Mononuclear cell (primary cell): ENCODE data around the gene ARL15. TPM values are rescaled to one million over a fixed set of nuclear protein-coding genes. Genes with fewer than 3 reads are reported as not detected.

Experiments
- H3K27me3 ChIP-seq: 2 replicates; pipeline ENCODE4 v1.6.0; 2011; ENCODE audit warnings: low read length, control low read depth; ENCODE audit not compliant: insufficient read depth
- H3K4me1 ChIP-seq: 2 replicates; pipeline ENCODE4 v1.5.1; 2011; ENCODE audit warnings: mild to moderate bottlenecking, low read length, control low read depth; ENCODE audit not compliant: insufficient read depth
- H3K4me3 ChIP-seq: 2 replicates; pipeline ENCODE4 v1.5.1; 2011; ENCODE audit warnings: mild to moderate bottlenecking, low read length, moderate library complexity
- H3K9me3 ChIP-seq: 2 replicates; pipeline ENCODE4 v1.5.1; 2011; ENCODE audit warnings: low read depth, mild to moderate bottlenecking, control low read depth, low read length
- total RNA-seq: library from RNA; depleted of rRNA; stranded (reverse); fragments of >200 nt; gene quantifications from one replicate; pipeline ENCODE4 v1.2.3, GENCODE V29; 2012

ARL15 gene
- total RNA-seq, 1 donor = 30.3 TPM

DNA sequence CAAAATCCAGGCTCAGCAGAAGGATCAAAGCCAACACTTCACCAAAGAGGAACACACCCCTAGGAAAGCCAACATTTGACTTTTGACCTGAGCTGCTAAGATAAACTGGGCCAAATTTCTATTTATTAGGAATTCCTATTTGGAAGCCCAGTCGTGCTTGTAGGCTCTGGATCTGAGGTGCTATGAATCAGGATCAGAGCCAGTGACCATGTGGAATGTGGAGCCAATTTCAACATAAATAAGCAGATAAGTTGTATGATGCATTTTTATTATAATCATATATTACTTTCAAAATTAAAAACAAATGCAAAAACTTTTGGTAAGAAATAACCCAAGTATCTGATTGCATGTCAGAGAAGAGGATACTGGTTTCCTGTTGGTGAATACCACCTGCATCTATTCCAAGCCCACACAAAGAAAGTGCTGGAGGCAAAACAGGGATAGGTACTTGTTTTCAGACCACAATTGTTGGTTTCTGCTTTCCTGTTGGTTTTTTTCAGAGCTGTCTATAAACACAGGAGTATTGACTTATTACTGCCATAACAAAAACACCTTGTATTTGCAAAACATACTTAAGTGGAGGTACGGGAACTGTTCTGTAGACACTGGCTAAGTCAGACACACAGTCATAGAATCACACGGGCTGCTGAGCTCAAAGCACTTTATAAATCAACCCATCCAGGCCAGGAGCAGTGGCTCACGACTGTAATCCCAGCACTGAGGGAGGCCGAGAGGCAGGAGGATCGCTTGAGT lies 52.8 kb downstream of the ARL15 start:
- Histone ChIP-seq H3K9me3 (no peaks in the 10 kb centered on the region), H3K4me3 (no peak overlapping the region)

DNA sequence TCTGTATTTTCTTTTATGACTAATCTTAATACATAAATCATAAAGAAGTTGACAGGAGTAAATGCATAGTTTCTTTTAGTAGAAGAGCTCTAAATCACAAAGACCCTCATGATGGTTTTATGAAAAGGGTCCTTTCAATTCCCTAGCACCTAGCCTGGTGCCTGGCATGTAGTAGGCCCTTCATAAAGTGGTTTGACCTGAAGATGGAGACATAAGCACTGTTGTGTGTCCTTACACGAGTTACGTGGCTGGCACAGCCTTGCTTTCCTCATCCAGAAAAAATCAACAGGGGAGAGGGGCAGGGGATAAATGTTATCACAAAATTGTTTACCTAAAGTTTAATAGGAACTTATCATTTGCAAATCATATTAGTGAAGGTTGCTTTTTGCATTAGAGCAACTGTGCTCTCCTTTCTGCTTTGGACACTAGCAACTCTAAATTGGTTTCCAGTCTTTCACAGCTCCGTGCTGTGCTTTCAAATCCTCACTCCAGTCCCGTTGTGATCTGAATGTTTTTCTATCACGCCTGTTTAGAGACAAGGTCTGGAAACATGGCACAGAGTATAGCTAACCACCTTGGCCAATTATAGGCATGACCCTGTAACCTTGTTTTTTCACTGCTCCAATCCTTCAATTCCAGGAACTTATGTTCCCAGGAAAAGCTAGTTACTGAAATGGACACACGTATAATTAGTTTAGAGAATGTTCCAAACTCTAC lies 55.7 kb downstream of the ARL15 start:
- no peaks in the 10 kb centered on the region for H3K27me3 ChIP-seq
- peaks cover 4% of the 10 kb centered on the region for H3K4me1 ChIP-seq
- H3K4me3 ChIP-seq = no peak overlapping the region
- no peaks in the 10 kb centered on the region for H3K9me3 ChIP-seq

More for the DNA sequence above, 52.8 kb downstream of the ARL15 start:
- no peaks in the 10 kb centered on the region for H3K4me1 ChIP-seq
- H3K27me3 ChIP-seq = no peaks in the 10 kb centered on the region

DNA sequence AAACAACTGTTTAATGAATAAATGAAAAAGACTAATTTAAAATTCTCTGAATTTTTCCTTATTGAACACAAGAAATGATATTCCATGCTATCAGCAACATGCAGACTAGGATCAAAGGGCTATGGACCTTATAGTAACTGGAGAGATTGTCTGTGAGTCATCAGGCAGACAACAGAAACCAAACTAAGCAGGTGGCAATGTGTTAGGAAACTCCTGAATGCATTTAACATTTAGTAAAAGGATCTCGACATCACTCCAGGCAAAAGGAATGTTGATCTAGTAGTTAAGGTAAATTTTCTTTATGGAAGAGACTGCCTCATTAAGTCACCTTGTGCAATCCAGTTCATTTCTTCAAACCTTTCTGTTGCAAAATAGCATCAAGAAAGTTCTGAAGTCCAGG lies 58.4 kb downstream of the ARL15 start:
- Histone ChIP-seq H3K4me1 (peaks cover 14% of the 10 kb centered on the region), H3K9me3 (no peaks in the 10 kb centered on the region), H3K27me3 (no peaks in the 10 kb centered on the region), H3K4me3 (no peak overlapping the region)

DNA sequence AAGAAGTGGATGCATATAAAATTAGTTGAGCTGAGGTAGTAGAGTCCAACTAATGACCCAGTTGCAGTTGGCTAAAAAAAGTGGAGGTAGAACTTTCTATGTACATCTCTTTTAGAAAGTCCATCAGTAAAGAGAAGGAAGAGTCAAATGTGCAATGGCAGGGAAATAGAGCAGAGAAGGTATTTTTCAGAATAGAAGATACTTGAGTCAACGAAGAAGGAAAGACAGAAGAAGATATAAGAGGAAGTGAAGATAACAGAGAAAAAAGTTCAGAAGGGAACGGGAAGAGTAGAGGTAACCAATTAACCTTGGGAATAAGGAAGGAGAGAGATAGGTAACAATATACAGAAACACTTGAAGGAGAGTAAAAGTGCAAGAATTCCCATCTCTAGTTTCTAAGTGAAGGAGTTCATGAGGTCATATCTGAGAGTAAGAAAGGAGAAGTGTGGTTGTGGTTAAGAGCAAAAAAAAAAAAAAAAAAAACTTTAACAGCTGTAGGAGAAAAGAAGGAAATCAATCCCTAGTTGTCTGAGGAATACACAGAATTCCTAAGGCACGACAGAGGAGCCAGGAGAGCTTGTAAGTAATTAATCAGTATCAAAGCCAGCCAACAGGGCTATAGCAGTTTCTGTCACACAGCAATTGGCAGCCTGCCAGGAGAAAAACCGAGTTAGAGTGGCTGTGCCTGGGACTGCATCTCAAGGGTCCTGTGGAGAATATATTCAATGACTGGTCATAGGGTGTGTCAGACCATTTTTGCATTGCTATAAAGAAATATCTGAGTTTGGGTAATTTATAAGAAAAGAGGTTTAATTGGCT lies 61.0 kb downstream of the ARL15 start:
- Histone ChIP-seq H3K4me3 (no peak overlapping the region), H3K27me3 (no peaks in the 10 kb centered on the region), H3K4me1 (peaks cover 14% of the 10 kb centered on the region), H3K9me3 (no peaks in the 10 kb centered on the region)

DNA sequence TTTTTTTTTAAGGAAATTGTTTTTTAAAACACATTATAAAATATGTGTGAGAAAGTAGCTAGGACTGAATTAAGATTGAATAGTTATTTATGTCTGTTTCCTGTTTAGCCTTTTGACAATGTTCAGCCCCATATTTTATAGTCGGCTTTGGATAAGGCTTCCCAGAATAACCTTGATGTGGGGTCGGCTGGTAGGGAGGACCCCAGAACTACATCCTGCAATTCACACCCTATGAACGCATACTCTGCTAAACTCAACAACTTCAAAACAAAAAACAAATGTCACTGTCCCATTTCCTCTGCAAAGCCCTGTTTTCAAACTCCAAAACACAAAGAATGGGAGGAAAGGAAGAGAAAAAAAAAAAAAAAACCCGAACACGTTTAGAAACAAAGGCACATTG lies 63.1 kb downstream of the ARL15 start:
- H3K4me3 ChIP-seq = no peak overlapping the region
- H3K27me3 ChIP-seq = no peaks in the 10 kb centered on the region
- H3K4me1 ChIP-seq = peaks cover 14% of the 10 kb centered on the region
- no peaks in the 10 kb centered on the region for H3K9me3 ChIP-seq

DNA sequence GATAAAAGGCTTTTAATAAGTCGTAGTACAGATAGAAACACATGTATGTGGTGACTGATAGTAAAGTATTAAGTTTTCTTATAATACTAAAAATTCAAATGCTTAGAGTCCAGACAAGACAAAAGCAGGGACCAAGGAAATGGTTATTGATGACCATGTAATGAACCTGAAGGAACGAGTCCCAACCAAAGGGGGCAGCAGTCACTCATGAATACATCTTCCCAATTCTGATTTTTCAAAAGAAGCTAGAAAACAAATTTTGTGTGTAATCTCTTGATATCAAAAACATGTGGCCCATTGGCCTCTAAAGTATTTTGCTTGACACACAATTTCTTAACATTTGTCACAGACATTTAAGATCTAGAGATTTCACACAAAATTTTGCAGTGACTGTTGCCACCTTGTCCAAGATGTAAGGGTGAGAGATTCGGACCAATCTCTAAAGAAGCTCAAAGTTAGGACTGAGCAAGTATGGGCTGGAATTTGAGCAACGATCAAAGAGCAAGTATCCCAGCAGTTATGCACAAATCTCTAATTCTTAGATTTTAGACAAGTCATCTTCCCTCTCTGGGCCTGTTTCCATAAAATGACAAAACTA lies 66.8 kb downstream of the ARL15 start:
- Histone ChIP-seq H3K9me3 (no peaks in the 10 kb centered on the region), H3K4me1 (no peaks in the 10 kb centered on the region), H3K4me3 (no peak overlapping the region), H3K27me3 (no peaks in the 10 kb centered on the region)

DNA sequence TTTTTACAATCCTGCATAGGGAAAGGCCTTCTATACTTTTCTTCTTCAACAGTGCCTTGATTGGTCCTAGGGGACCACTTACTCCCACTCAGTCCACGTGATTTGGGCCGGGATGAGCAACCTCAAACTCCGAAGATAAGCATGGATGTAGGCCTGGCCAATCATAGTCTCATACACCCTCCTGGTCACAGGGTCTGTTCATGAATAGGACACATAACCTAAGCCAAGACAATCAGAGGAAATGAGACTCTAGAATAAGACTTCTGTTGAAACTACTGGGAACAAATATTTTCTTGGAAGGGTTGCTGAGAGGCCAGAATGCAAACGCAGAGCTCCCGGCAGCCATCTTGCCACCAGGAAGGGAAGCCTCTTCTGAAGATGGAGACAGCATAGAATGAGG lies 68.1 kb downstream of the ARL15 start:
- Histone ChIP-seq H3K4me3 (no peak overlapping the region), H3K4me1 (no peaks in the 10 kb centered on the region), H3K27me3 (no peaks in the 10 kb centered on the region), H3K9me3 (no peaks in the 10 kb centered on the region)

DNA sequence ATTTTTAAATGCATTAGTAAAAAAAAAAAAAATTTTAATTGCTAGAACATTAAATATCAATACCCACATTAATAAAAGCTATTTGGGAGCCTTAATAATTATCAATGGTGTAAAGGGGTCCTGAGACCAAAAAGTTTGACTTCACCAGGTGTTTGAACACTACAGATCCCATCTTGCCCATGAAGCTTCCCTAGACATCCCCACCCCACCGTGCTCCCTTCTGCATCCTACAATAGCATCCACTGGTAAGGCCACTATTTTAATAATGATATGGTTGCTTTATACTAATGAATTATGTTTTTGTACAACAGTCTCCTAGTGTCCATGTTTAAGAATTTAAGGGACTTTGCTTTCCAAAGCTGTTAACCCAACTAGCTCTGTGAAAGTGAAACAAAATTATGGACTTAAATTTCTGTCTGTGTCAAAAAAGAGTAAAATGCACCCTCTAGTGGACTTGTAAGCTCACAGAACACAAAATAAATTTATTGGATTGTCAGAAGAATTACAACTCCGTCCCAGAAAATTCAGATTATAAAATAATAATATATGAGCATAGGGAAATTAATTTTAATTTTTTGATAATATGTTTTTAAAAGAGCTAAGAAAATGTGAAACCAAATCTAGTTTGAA lies 76.0 kb downstream of the ARL15 start:
- Histone ChIP-seq H3K4me3 (no peak overlapping the region), H3K4me1 (no peaks in the 10 kb centered on the region), H3K9me3 (no peaks in the 10 kb centered on the region), H3K27me3 (no peaks in the 10 kb centered on the region)

DNA sequence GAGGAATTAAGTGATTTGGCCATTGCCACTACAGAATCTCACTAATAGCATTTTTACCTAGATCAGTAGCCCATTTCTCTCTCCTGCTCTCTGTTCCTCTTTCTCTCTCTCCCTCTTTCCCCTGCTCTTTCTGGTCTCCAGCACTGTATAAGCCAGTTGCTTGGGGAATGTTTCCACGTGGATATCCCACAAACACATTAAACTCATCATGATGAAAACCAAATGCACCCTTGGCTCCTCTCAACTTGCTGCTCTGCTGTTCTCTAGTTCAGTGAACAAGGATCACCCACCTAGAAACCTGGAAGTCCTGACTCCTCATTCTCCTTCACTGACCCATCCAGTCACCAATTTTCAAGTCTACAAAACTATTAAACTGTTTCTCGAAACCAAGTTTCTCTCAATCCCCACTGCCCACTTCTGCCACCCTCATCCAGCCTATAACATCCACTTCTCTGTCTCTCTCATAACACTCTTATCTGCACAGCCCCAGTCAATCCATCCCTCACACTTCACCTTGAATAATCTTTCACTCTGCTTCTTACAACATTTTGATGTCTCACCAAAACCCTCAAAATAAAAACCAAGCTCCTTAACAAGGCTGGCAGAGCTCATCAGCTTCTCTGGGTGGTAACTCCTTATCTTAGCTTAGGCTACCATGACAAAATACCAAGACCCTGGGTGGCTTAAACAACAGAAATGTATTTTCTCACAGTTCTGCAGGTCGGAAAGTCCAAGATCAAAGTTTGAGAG lies 79.3 kb downstream of the ARL15 start:
- Histone ChIP-seq H3K27me3 (no peaks in the 10 kb centered on the region), H3K4me3 (no peak overlapping the region), H3K9me3 (no peaks in the 10 kb centered on the region), H3K4me1 (no peaks in the 10 kb centered on the region)

DNA sequence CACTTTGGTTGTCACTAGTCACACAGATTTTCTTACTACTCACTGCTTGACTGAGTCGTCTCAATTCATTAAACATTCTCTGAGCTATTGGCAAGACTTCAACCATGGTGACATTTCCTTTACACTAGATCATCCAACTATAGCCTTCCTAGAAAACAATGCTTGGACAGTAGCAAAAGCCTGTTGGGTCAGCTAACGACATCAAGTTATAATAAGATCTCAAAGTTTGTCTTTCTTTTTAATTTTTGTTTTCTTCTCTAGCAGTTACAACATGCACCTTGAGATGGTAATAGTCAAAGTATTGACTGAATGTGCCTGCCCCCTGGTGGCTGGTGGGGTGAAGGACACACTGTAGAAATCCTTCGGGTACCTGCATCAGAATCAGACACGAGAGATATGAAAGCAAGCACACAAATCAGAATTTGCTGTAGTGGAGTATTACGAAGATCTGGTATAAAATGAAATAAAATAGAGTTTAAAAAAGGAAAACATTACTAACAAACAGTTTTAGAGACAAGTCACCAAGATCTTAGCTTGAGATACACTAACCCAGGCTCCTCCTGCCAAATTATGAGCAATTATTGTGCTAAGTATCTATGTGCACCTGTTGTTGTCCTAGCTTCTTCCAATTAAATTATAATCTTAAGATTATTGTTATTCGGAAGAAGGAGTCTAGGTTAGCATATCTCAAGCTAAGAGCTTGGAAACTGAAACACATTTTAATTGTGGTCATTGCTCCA lies 81.2 kb downstream of the ARL15 start:
- no peaks in the 10 kb centered on the region for H3K9me3 ChIP-seq
- H3K4me1 ChIP-seq = no peaks in the 10 kb centered on the region
- no peak overlapping the region for H3K4me3 ChIP-seq
- H3K27me3 ChIP-seq = no peaks in the 10 kb centered on the region

DNA sequence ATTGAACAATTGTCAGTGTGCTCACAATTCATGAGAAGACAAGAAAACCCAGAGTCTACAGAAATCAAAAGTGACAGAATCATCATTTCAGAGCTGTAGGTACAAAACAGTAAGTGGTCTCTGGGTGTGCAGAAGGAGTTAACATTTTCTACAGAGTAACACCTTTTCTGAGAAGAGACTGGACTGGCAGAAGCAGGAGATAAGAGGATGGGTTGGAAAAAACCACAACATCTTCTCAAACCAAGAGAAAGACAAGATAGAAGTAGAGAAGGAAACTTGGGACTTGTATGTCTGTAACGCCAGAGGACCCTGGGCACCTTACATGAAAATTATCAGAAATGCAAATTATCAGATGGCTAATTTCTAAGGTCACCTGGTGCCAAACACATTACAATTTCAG lies 82.6 kb downstream of the ARL15 start:
- no peaks in the 10 kb centered on the region for H3K4me1 ChIP-seq
- H3K27me3 ChIP-seq = no peaks in the 10 kb centered on the region
- no peaks in the 10 kb centered on the region for H3K9me3 ChIP-seq

DNA sequence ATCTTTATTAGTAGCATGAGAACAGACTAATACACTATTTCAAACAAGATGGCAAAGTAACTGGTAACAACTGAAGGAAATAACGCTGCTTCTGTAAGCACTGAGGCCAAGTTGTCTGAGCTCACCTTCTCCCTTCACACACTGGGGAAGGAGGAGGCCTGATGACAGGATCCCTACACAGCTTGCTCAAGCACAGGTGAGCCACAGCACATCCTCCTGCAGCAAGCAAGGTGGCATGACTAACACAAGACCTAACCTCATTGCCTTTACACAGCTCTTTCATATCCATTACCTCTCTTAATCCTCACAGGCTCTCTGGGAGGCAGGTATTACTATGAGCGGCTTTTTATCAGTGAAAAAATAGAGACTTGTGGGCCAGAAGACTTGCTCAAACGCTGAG lies 83.3 kb downstream of the ARL15 start:
- Histone ChIP-seq H3K4me1 (no peaks in the 10 kb centered on the region), H3K27me3 (no peaks in the 10 kb centered on the region), H3K4me3 (no peak overlapping the region), H3K9me3 (no peaks in the 10 kb centered on the region)

More for the DNA sequence above, 82.6 kb downstream of the ARL15 start:
- no peak overlapping the region for H3K4me3 ChIP-seq

DNA sequence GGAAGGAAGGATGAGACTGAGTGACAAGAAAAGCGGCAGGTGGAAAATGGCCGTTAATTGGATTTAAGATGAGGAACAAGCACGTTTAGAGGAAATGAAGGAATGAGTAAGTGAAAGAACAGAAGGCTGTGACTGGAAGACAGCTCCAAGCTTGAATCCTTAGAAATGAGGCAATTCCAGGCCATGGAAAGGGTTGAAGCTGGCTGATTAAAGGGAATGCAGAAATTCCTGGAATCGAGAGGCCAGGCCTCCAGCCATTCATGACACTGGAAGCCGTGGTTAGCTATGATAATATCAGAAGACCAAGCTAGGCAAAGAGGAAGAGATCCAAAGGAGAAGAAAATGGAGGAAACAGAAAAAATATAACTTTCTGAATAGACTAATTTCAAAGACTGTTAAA lies 84.2 kb downstream of the ARL15 start:
- Histone ChIP-seq H3K4me3 (no peak overlapping the region), H3K4me1 (no peaks in the 10 kb centered on the region), H3K9me3 (no peaks in the 10 kb centered on the region), H3K27me3 (no peaks in the 10 kb centered on the region)
